Thoracic aorta (tissue), 2 donors: ENCODE results near the gene RCAN2. TPM values are rescaled to one million over a fixed set of nuclear protein-coding genes. Genes with fewer than 3 reads are reported as not detected.

Experiments used
- ATAC-seq: fragments of 150-250 bp; one replicate; pipeline ENCODE4 v1.8.0; 2017; ENCODE audit warnings: low read depth; ENCODE audit not compliant: insufficient number of reproducible peaks, low FRiP score
- DNase-seq: peaks from one replicate; pipeline ENCODE4 v3.0.0-alpha.2; 2020; ENCODE audit warnings: low spot score
- H3K27ac ChIP-seq, 2 donors: fragments of 200-600 bp; sonication (generic); 1 replicate in 1 of 2; 2 replicates in 1 of 2; pipeline ENCODE4 v1.5.1; 2016; ENCODE audit warnings: mild to moderate bottlenecking in 2 of 2, moderate library complexity in 2 of 2
- H3K27me3 ChIP-seq: fragments of 200-600 bp; sonication (generic); replicated peaks from 2 replicates; pipeline ENCODE4 v1.6.0; 2016; ENCODE audit warnings: mild to moderate bottlenecking; ENCODE audit not compliant: insufficient read depth
- H3K36me3 ChIP-seq: fragments of 200-600 bp; sonication (generic); one replicate; pipeline ENCODE4 v1.5.1; 2016
- H3K4me1 ChIP-seq, 2 donors: fragments of 200-600 bp; sonication (generic); 1 replicate in 1 of 2; 2 replicates in 1 of 2; pipeline versions ENCODE4 v1.5.1 to v1.6.0; 2016; ENCODE audit warnings: low read depth in 2 of 2, mild to moderate bottlenecking in 1 of 2; ENCODE audit not compliant: control insufficient read depth in 1 of 2
- H3K4me3 ChIP-seq: fragments of 200-600 bp; sonication (generic); 2 replicates; pipeline ENCODE4 v1.5.1; 2016; ENCODE audit warnings: mild to moderate bottlenecking
- H3K9me3 ChIP-seq: fragments of 200-600 bp; sonication (generic); 2 replicates; pipeline ENCODE4 v1.5.1; 2016
- total RNA-seq, 2 donors: library from RNA; depleted of rRNA; stranded (reverse); fragments of >200 nt; gene quantifications; one replicate each; pipeline versions ENCODE4 v1.1.0 to v1.2.3, GENCODE V29; 2016
- TF ChIP-seq, protein P1 (sequence below): fragments of 200-600 bp; sonication (generic); IDR thresholded peaks from one replicate; pipeline ENCODE4 v1.5.1; 2019; ENCODE audit warnings: antibody characterized with exemption

Gene RCAN2
- total RNA-seq, 2 donors from 2014 or later = 126 to 289 TPM

- Histone ChIP-seq H3K27ac (no peak overlapping the region), H3K4me1 (peaks cover 0 to 52% of the 10 kb centered on the region in 2 donors), H3K9me3 (no peaks in the 10 kb centered on the region), H3K36me3 (no peaks in the 10 kb centered on the region), H3K4me3 (no peak overlapping the region), H3K27me3 (no peaks in the 10 kb centered on the region)
- ATAC-seq (no peak), DNase-seq (no peak)
- TF ChIP-seq, protein P1, sequence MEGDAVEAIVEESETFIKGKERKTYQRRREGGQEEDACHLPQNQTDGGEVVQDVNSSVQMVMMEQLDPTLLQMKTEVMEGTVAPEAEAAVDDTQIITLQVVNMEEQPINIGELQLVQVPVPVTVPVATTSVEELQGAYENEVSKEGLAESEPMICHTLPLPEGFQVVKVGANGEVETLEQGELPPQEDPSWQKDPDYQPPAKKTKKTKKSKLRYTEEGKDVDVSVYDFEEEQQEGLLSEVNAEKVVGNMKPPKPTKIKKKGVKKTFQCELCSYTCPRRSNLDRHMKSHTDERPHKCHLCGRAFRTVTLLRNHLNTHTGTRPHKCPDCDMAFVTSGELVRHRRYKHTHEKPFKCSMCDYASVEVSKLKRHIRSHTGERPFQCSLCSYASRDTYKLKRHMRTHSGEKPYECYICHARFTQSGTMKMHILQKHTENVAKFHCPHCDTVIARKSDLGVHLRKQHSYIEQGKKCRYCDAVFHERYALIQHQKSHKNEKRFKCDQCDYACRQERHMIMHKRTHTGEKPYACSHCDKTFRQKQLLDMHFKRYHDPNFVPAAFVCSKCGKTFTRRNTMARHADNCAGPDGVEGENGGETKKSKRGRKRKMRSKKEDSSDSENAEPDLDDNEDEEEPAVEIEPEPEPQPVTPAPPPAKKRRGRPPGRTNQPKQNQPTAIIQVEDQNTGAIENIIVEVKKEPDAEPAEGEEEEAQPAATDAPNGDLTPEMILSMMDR = no peak
Measured at GRCh38 chr6:46281110-46281509, 210.1 kb downstream of the RCAN2 start.

DNA sequence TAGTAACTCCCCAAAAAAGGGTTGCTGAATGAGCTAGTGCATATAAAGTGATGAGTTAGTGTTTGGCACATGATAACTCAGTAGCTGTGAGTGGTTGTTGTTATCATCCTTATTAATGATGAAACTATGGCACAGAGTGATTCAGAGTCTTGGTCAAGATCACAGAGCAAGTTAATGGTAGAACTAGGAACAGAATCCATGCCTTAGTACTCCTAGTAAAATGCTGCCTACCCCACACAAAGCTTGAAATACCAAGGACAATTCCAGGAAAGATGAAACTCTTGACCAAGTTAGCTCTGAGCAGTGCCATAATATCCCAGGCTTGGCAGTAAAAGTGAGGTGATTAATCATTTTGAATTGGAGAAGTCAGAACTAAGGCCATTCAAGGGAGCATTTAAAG is 211.4 kb downstream of the RCAN2 start:
- DNase-seq (no peak), ATAC-seq (no peak)
- no peaks in the 10 kb centered on the region for H3K27me3 ChIP-seq

DNA sequence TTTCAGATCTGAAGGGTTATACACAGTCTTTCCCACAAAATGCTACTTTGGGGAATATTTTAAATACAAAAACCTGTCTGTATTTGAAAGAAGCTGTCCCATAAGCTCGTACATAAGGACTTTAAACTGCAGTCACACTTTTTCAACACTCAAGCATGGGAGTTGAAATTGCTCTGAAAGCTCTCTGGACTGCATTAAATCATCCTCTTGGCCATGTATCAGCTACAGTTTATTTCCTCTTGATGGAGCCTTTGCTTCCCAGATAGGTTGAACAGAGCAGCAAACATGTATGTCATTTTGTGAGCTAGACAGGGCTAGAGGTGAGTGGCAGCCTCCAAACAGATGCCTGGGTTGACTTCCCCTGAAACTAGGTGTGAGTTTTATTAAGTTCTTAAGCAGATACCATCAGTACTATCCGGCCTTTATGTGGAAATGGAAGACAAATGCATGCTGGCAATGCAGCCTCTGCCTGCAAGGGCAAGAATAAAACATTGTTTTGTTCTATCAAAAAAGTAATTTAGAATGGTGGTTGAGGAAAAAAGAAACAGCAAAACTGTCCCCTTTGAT is 214.6 kb downstream of the RCAN2 start:
- ATAC-seq (no peak), DNase-seq (no peak)
- Histone ChIP-seq H3K27ac (no peak overlapping the region), H3K36me3 (no peaks in the 10 kb centered on the region), H3K27me3 (no peaks in the 10 kb centered on the region), H3K9me3 (no peaks in the 10 kb centered on the region), H3K4me1 (peaks cover 0 to 45% of the 10 kb centered on the region in 2 donors), H3K4me3 (no peak overlapping the region)
- TF ChIP-seq, protein P1 = no peak

More for the DNA sequence above, 211.4 kb downstream of the RCAN2 start:
- Histone ChIP-seq H3K36me3 (no peaks in the 10 kb centered on the region), H3K27ac (no peak overlapping the region), H3K9me3 (no peaks in the 10 kb centered on the region), H3K4me1 (peaks cover 0 to 48% of the 10 kb centered on the region in 2 donors), H3K4me3 (no peak overlapping the region)
- TF ChIP-seq, protein P1 = no peak

GRCh38 chr6:46274502-46274901 is 216.7 kb downstream of the RCAN2 start:
- TF ChIP-seq, protein P1 = no peak
- H3K36me3 ChIP-seq = no peaks in the 10 kb centered on the region
- H3K27me3 ChIP-seq = no peaks in the 10 kb centered on the region
- no peak overlapping the region for H3K4me3 ChIP-seq
- H3K9me3 ChIP-seq = no peaks in the 10 kb centered on the region
- no peak for DNase-seq
- no peak for ATAC-seq
- no peak overlapping the region for H3K27ac ChIP-seq
- H3K4me1 ChIP-seq = peaks cover 0 to 41% of the 10 kb centered on the region in 2 donors

- TF ChIP-seq, protein P1 = no peak
- peaks cover 0 to 38% of the 10 kb centered on the region in 2 donors for H3K4me1 ChIP-seq
- no peaks in the 10 kb centered on the region for H3K36me3 ChIP-seq
- H3K4me3 ChIP-seq = no peak overlapping the region
- no peak overlapping the region for H3K27ac ChIP-seq
- no peak for ATAC-seq
- no peak for DNase-seq
- H3K27me3 ChIP-seq = no peaks in the 10 kb centered on the region
- no peaks in the 10 kb centered on the region for H3K9me3 ChIP-seq
Measured at GRCh38 chr6:46273911-46274310, 217.3 kb downstream of the RCAN2 start.
